ENCODE results near the gene UGT1A6.

UGT1A6 gene

GRCh38 chr2:233768076-233768475 is 75.4 kb downstream of the UGT1A6 start:
- DNase-seq (ENCODE audit: low spot score): no peak

GRCh38 chr2:233769260-233769659 is 76.6 kb downstream of the UGT1A6 start:
- DNase-seq (ENCODE audit: low spot score): no peak

GRCh38 chr2:233772153-233772552 is 79.5 kb downstream of the UGT1A6 start:
- DNase-seq (ENCODE audit: low spot score): no peak

- DNase-seq (ENCODE audit: low spot score): no peak
Measured at GRCh38 chr2:233772583-233772982, 79.9 kb downstream of the UGT1A6 start.

- DNase-seq (ENCODE audit: low spot score): no peak
Measured at GRCh38 chr2:233773854-233774253, 81.2 kb downstream of the UGT1A6 start.

DNA sequence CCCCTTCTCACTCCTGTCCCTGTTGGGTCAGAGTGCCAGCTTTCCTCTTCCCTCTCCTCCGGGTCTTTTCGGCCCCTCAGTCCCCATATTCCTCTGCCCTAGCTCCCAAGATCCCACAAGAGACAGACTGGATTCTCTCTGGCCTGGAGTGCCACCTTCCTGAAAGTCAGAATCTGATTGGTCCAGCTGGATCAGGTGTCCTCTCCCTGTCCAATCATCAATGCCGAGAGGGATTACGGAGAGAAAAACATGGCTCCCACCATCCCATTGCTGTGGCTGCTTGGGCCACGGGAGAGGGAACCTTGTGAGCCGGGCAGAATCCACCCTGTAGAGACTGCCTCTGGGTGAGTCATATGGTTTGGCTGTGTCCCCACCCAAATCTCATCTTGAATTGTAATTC is 82.7 kb downstream of the UGT1A6 start:
- DNase-seq (ENCODE audit: low spot score): no peak

DNA sequence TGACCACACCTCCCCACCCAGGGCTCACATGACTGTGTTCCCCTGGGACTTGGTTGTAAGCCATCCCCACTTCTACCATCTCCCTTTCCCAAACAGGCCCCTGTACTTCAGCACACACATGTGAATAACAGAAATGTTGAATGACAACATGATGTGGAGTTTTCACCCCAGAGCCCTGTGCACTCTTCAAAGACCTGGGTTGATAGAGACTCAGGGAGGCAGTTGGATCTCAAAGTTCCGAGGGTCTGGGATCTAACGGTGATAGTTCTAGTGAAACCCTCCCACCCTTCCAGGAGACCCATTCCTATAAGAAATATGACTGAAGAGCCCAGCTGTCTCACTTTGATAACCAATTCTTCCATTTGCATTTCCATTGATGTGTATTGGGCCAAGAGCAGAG is 85.3 kb downstream of the UGT1A6 start, which contains the start of gene MROH2A:
Gene MROH2A (plus strand): TSS at position 301 of the 400 bp plus-strand sequence. CDS start 1,029 bp downstream, outside the sequence.
- DNase-seq (ENCODE audit: low spot score): no peak

GRCh38 chr2:233779722-233780121 is 87.0 kb downstream of the UGT1A6 start:
- no peak for DNase-seq (ENCODE audit: low spot score)

DNA sequence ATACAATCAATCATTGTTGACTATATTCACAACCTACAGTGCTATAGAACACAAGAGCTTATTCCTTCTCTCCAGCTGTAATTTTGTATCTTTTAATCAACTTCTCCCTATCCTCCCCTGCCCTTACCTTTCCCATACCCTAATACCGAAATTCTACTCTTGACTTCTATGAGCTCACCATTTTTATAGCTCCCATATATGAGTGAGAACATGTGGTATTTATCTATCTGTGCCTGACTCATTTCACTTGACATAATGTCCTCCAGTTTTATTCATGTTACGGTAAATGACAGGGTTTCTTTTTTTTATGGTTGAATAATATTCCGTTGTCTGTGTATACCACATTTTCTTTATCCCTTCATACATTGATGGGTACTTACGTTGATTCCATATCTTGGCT is 88.1 kb downstream of the UGT1A6 start:
- DNase-seq (ENCODE audit: low spot score): no peak

DNA sequence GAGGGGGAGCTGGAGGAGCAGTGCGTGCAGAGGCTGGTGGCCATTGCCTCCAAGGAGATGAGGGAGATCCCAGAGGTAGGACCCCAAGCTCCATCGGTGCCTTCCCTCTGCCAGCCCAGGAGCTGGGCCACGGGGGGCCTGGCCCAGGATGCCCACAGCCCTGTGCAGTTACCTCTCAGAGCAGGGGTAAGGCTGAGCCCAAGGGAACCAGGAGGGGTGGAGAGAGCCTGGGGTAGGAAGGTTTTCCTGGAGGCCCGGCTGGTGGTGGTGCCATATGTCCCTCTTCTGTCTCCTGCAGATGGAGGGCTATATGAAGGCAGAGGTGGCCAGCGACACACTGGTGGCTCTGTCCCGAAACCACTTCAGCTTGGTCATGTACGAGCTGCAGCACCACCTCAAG is 96.9 kb downstream of the UGT1A6 start:
- no peak for DNase-seq (ENCODE audit: low spot score)

GRCh38 chr2:233791151-233791882 is 98.6 kb downstream of the UGT1A6 start:
- DNase-seq (ENCODE audit: low spot score): no peak

DNA sequence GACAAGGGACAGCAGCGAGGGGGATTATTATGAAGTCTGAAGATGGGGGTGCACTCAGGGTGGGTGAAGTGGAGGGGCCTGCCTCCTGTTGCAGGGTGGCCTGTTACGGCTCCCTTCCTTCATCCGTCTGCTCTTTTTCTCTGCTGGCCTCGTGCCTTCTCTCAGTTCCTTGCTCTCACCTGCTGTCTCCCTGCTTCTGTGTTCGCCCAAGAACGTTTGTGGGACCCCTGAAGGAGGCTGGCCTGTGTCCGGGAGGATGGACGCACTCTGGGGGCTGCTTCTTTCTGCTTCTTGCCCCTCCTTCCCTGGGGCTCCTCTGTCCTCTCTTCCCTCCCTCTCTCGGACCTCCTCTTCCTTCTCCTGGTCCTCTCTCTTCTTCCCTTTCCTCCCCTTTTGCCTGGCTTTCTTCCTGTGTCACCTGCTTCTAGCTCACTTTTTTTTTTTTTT is 99.2 kb downstream of the UGT1A6 start:
- no peak for DNase-seq (ENCODE audit: low spot score)

DNA sequence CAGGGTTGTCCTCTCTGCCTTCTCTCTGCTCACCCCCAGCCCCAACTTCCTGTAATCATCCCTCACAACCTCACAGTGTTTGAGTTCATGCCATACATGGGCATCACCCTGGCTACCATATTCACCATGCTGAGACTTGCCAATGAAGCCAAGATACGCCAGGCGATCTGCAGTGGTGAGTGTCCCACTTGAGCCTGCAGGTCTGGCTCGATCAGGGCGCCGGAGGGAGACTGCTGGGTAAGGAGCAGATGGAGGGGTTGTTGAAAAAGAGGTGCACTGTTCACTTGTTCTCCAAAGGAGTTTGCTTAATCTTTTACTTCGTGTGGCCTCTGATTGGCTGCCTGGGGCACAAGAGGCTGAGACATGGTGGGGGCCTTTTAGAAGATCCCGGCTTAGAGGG is 100.0 kb downstream of the UGT1A6 start:
- DNase-seq (ENCODE audit: low spot score): no peak

GRCh38 chr2:233793465-233794127 is 100.9 kb downstream of the UGT1A6 start:
- DNase-seq (ENCODE audit: low spot score): no peak

DNA sequence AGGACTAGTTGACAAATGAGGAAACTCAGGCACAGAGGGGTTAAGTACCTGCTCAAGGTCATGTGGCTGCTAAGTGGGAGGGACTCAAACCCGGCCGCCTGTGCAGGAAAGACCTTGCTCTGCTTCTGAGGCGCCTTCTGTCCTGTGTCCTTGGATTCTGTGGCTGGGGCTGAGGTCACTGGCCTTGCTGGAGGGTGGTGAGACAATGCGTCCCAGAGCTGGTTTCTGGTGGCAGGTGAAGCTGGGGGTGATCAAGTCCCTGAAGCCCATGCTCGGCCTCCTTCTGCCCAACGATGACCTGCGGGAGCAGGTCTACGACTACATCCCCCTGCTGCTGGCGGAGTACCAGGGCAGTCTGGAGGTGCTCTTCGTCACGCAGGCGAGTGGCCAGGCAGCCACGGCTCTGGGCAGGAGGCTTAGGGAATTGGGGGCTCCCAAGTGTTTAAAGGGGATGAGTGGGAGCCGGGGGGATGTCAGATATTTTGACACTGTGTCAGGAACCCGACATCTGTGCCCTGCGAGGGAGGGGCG is 101.5 kb downstream of the UGT1A6 start:
- DNase-seq (ENCODE audit: low spot score): no peak

- no peak for DNase-seq (ENCODE audit: low spot score)
Measured at GRCh38 chr2:233795735-233796171, 103.1 kb downstream of the UGT1A6 start.

DNA sequence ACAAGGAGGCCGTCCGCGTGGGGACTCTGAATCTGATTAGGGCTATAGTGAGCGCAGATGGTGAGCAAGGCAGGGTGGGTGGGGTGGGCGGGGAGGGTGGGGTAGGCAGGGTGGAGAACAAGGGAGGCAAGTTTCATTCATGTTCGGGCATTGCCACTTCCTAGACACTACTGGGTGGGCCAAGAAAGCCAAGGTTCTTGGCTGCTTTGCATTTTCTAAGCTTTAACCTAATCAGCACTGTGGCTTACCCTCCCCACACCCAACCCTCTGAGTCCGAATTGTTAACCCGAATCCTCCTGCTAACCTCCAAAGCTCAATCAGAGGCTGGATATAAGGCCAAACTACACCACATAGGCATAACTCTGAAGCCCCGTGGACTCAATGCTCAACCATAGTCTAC is 103.6 kb downstream of the UGT1A6 start:
- DNase-seq (ENCODE audit: low spot score): no peak

DNA sequence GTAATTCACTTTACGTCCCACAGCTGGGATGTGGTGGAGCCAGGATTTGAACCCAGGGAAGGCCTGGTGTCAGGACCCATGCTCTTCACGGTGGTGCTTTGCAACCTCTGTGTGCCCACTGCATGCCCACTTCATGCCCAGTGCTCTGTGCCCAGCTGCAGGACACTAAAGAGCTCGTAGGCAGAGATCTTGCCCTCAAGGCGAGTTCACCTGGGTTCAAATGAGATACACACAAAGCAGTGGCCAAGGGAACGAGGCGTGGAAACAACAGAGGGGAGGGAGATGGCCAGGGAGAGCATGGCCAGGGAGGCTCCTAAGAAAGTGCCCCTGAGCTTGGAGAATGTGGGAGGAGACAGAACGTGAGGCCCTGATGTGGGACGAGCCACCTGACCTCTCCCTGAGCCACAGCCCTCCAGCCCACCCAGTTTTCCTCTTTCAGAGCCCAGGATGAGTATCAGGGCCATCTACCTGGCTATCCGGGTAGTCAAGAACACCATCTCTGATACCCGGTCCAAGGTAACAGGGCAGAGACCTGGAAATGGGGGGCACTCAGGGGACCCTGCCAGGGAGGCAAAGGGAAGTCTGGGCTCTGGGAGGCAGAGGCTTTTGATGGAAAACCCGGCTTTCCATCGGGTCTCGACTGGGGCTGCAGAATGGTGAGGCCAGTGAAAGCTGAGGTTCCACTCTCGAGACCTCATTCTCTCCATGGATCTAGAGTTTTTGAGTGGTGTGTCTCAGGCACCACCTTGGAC is 105.8 kb downstream of the UGT1A6 start:
- DNase-seq (ENCODE audit: low spot score): no peak

DNA sequence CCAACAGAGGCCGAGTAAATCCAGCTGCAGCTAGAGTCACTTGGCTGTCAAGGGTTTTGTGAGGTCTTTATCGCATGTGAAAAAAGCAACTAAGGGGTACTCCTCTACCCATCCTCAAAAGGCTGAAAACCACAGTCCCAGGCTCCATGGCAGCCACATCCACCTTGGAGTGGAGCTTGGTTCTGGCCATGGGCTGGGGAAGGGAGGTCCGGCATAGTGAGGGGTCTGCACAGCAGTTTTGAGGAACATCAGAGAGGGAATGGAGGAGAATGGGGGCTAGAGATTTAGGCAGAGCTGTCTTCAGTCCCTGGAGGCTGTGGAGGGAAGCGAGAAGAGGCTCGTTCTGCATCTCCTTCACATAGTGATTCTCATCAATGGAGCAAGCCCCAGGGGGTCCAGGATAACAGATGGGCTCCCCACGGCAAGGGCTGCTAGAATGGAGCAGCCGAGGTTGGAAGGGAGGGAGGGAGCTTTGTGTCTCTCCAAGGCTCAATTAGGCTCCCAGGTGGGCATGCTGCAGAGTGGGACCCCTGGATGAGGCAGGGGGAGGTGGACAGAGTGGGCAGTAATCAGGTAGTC is 106.5 kb downstream of the UGT1A6 start:
- DNase-seq (ENCODE audit: low spot score): no peak

DNA sequence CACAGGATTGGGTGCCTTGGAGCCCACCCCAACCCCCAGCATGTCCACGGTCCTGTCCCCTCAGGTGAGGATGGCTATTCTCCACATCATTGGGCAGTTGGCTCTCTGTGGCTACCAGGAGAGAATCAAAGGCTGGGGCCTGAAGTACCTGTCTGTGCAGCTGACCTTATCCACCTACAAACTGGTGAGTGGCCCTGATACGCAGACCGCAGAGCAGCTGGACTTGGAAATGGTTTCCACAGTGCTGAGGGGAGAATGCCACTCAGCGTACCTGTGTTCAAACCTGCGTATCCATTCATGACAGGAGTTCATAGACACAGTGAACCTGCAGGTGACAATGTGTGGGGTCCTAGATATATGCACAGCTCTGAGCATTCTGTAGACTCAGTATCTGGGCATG is 107.0 kb downstream of the UGT1A6 start:
- no peak for DNase-seq (ENCODE audit: low spot score)

- DNase-seq (ENCODE audit: low spot score): no peak
Measured at GRCh38 chr2:233800208-233800607, 107.5 kb downstream of the UGT1A6 start.

All from SW480 (cell line).